PC-3 (cell line): ENCODE data around the gene HMGCS1. TPM values are rescaled to one million over a fixed set of nuclear protein-coding genes. Genes with fewer than 3 reads are reported as not detected.

ENCODE experiments used
- ATAC-seq: fragments of 200-7000 bp; cut with Tn5 transposase; 2 replicates; pipeline ENCODE4 v1.9.1; 2020; ENCODE audit warnings: mild to moderate bottlenecking, moderate library complexity
- BruUV-seq: library from RNA; stranded (reverse); fragments of 400-500 nt; replicated peaks from 2 replicates; lab custom pipeline; 2021; lab: Mats Ljungman, UMichigan
- CTCF ChIA-PET: fragments of 300-600 bp; sonication (Branson Sonifier 250); formaldehyde crosslinking; loops from one replicate; lab custom pipeline; 2022; ENCODE audit warnings: antibody characterized with exemption; lab: Charles Lee
- POLR2A ChIA-PET: fragments of 300-600 bp; sonication (Branson Sonifier 250); formaldehyde crosslinking; loops from one replicate; lab custom pipeline; 2022; ENCODE audit warnings: antibody characterized with exemption; ENCODE audit not compliant: unreplicated experiment; lab: Charles Lee
- DNase-seq: peaks from one replicate; pipeline ENCODE4 v3.0.0-alpha.2; 2015
- H2AFZ ChIP-seq: fragments of 300-600 bp; sonication (generic); 2 replicates; pipeline ENCODE4 v1.6.0; 2016; ENCODE audit warnings: antibody characterized with exemption, low read length
- H3F3A ChIP-seq: fragments of 300-600 bp; sonication (generic); one replicate; pipeline ENCODE4 v1.6.0; 2017; ENCODE audit warnings: antibody characterized with exemption, low read length, control low read depth, mild to moderate bottlenecking; ENCODE audit not compliant: unreplicated experiment
- H3K27ac ChIP-seq: fragments of 300-600 bp; sonication (generic); 2 replicates; pipeline ENCODE4 v1.5.1; 2016; ENCODE audit warnings: mild to moderate bottlenecking, low read length
- H3K27me3 ChIP-seq: fragments of 300-600 bp; sonication (generic); 2 replicates; pipeline ENCODE4 v1.6.1; 2016; ENCODE audit warnings: low read length, mixed read lengths
- H3K36me3 ChIP-seq: fragments of 300-600 bp; sonication (generic); 2 replicates; pipeline ENCODE4 v1.6.1; 2016; ENCODE audit warnings: low read depth, mixed run types, low read length, mixed read lengths
- H3K4me1 ChIP-seq: fragments of 300-600 bp; sonication (generic); 2 replicates; pipeline ENCODE4 v1.5.1; 2016; ENCODE audit warnings: low read length; ENCODE audit not compliant: insufficient read depth
- H3K4me2 ChIP-seq: fragments of 300-600 bp; sonication (generic); 2 replicates; pipeline ENCODE4 v1.6.0; 2016; ENCODE audit warnings: low read length
- H3K4me3 ChIP-seq: fragments of 300-600 bp; sonication (generic); 2 replicates; pipeline ENCODE4 v1.5.1; 2016; ENCODE audit warnings: mild to moderate bottlenecking, low read length, mixed read lengths
- H3K79me2 ChIP-seq: fragments of 300-600 bp; sonication (generic); 2 replicates; pipeline ENCODE4 v1.6.1; 2017; ENCODE audit warnings: low read length, mixed read lengths
- H3K9ac ChIP-seq: fragments of 300-600 bp; sonication (generic); 2 replicates; pipeline ENCODE4 v1.6.0; 2016; ENCODE audit warnings: mild to moderate bottlenecking, low read length
- H3K9me2 ChIP-seq: fragments of 300-600 bp; sonication (generic); replicated peaks from 2 replicates; pipeline ENCODE4 v1.6.1; 2016; ENCODE audit warnings: mixed run types, low read length, mixed read lengths
- H3K9me3 ChIP-seq: fragments of 300-600 bp; sonication (generic); 2 replicates; pipeline ENCODE4 v1.6.1; 2016; ENCODE audit warnings: low read length, mixed read lengths
- H4K20me1 ChIP-seq: fragments of 300-600 bp; sonication (generic); 2 replicates; pipeline ENCODE4 v1.6.1; 2016; ENCODE audit warnings: low read length, mixed read lengths
- EZH2 ChIP-seq: fragments of 300-600 bp; sonication (generic); IDR thresholded peaks from one replicate; pipeline ENCODE4 v1.6.1; 2017; ENCODE audit warnings: antibody characterized with exemption, mild to moderate bottlenecking, low read length; ENCODE audit not compliant: unreplicated experiment
- EZH2phosphoT487 ChIP-seq: fragments of 300-600 bp; sonication (generic); IDR thresholded peaks from 2 replicates; pipeline ENCODE4 v1.6.1; 2018; ENCODE audit warnings: mild to moderate bottlenecking, antibody characterized with exemption, low read length, borderline replicate concordance
- intact Hi-C: fragments of 100-400 bp; cut with micrococcal nuclease; formaldehyde crosslinking; loops from 2 replicates; pipeline ENCODE4 v1.9.0; 2023
- total RNA-seq: library from RNA; depleted of rRNA; stranded (reverse); fragments of >200 nt; gene quantifications from 2 replicates; pipeline ENCODE4 v1.2.3, GENCODE V29; 2014
- TF ChIP-seq, protein P1 (sequence below): fragments of 300-600 bp; sonication (generic); conservative IDR thresholded peaks from 2 replicates; pipeline ENCODE4 v1.5.1; 2017; ENCODE audit warnings: antibody characterized with exemption, low read depth, mild to moderate bottlenecking, low read length

The HMGCS1 gene
- total RNA-seq, 1 experiment from 2014 or later = 39.7 TPM

DNA sequence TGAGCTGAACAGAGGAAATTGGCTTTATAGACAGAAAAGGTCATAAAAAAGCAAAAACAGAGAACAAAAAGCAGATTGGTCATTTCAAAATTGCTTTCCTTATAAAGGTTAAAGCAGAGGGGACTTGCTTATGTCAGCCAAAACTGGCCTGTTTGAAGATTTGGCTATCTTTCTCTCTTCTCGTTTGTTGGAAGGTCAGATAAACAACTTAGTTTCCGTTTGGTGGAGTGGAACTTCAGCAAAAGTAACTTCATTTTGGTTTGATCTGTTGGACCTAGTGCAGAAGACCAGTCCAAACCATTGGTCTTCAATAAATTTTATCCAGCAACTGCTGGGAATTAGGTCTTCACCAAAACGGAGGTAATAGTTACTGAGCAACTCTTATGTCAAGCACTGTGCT, 45.1 kb upstream of the HMGCS1 start:
- Histone ChIP-seq H3K27ac (no peak overlapping the region), H2AFZ (no peak overlapping the region), H3K4me2 (no peak overlapping the region), H4K20me1 (no peaks in the 10 kb centered on the region), H3K36me3 (no peaks in the 10 kb centered on the region; the same call in 1 of the 2 replicates), H3K4me3 (no peak overlapping the region), H3K9me3 (0 out of 2 replicates have a peak, but pooled peaks cover 6% of the 10 kb centered on the region), H3K79me2 (no peaks in the 10 kb centered on the region), H3K9ac (no peak overlapping the region), H3K27me3 (no peaks in the 10 kb centered on the region), H3K9me2 (no peaks in the 10 kb centered on the region), H3K4me1 (no peaks in the 10 kb centered on the region), H3F3A (no peaks in the 10 kb centered on the region)
- TF ChIP-seq EZH2 = no peak
- TF ChIP-seq, protein P1, sequence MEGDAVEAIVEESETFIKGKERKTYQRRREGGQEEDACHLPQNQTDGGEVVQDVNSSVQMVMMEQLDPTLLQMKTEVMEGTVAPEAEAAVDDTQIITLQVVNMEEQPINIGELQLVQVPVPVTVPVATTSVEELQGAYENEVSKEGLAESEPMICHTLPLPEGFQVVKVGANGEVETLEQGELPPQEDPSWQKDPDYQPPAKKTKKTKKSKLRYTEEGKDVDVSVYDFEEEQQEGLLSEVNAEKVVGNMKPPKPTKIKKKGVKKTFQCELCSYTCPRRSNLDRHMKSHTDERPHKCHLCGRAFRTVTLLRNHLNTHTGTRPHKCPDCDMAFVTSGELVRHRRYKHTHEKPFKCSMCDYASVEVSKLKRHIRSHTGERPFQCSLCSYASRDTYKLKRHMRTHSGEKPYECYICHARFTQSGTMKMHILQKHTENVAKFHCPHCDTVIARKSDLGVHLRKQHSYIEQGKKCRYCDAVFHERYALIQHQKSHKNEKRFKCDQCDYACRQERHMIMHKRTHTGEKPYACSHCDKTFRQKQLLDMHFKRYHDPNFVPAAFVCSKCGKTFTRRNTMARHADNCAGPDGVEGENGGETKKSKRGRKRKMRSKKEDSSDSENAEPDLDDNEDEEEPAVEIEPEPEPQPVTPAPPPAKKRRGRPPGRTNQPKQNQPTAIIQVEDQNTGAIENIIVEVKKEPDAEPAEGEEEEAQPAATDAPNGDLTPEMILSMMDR = no peak
- no peak for TF ChIP-seq EZH2phosphoT487
- DNase-seq (no peak), ATAC-seq (no peak)
- ChIA-PET CTCF (no interaction called here), POLR2A (no interaction called here)
- intact Hi-C loops = no loop called here
- BruUV-seq = no TSS peak

DNA sequence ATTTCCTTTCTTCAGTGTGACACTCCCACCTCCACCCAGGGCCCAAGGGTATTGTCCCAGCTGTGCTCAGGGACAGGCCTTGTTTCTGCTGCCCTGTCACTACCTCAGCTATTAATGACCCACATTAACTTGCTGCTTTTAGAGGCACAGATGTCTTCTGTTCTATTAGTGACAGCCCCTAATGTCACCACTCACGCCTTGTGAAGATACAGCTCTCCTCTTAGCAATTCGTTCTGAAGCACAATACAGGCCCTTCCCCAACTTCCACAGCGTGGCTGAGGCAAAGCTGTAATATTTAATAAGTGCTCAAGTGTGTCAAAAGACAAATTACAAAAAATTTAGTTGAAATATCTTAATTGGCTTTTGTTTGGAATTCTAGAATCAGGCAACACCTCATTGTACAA, 44.7 kb upstream of the HMGCS1 start:
- no TSS peak for BruUV-seq
- intact Hi-C loops = no loop called here
- Histone ChIP-seq H3K36me3 (no peaks in the 10 kb centered on the region; the same call in 1 of the 2 replicates), H3K9me2 (no peaks in the 10 kb centered on the region), H3K4me3 (no peak overlapping the region), H3K9me3 (0 out of 2 replicates have a peak, but pooled peaks cover 6% of the 10 kb centered on the region), H3K79me2 (no peaks in the 10 kb centered on the region), H4K20me1 (no peaks in the 10 kb centered on the region), H3K4me1 (no peaks in the 10 kb centered on the region), H3K9ac (no peak overlapping the region), H3K27ac (no peak overlapping the region), H2AFZ (no peak overlapping the region), H3K27me3 (no peaks in the 10 kb centered on the region), H3K4me2 (no peak overlapping the region), H3F3A (no peaks in the 10 kb centered on the region)
- ATAC-seq = no peak
- CTCF ChIA-PET = no interaction called here
- no peak for TF ChIP-seq EZH2
- no peak for TF ChIP-seq EZH2phosphoT487
- TF ChIP-seq, protein P1 = no peak
- POLR2A ChIA-PET = no interaction called here
- DNase-seq = no peak

DNA sequence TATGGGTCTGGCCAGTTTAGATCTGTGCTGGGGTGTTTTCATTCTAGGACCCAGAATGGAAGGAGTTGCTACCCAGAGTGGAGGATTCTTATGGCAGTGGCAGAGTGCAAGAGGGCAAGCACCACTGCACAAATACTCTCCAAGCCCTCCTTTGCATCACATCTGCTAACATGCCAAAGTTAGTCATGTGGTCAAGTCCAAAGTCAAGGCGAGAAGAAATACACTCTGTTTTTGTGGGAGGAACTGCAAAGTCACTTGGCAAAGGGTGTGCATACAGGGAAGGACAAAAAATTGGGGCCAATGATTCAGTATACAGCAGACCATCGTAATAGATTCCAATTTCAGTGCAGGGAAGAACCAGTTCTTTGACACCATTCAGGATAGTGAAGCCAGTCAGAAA, 43.9 kb upstream of the HMGCS1 start:
- H3K9me2 ChIP-seq = no peaks in the 10 kb centered on the region
- TF ChIP-seq, protein P1 = no peak
- no peak for TF ChIP-seq EZH2
- TF ChIP-seq EZH2phosphoT487 = no peak
- no peak overlapping the region for H3K27ac ChIP-seq
- no peak overlapping the region for H3K4me2 ChIP-seq
- no TSS peak for BruUV-seq
- H3K9ac ChIP-seq = no peak overlapping the region
- intact Hi-C loops = no loop called here
- H3K36me3 ChIP-seq = no peaks in the 10 kb centered on the region; the same call in 1 of the 2 replicates
- H3K79me2 ChIP-seq = no peaks in the 10 kb centered on the region
- H3K9me3 ChIP-seq = 0 out of 2 replicates have a peak, but pooled peaks cover 6% of the 10 kb centered on the region
- ATAC-seq (no peak), DNase-seq (no peak)
- no peaks in the 10 kb centered on the region for H3K27me3 ChIP-seq
- H3K4me3 ChIP-seq = no peak overlapping the region
- no peak overlapping the region for H2AFZ ChIP-seq
- ChIA-PET CTCF (no interaction called here), POLR2A (no interaction called here)
- H4K20me1 ChIP-seq = no peaks in the 10 kb centered on the region
- no peaks in the 10 kb centered on the region for H3F3A ChIP-seq
- H3K4me1 ChIP-seq = no peaks in the 10 kb centered on the region
